Chondrocyte (in vitro differentiated cells): ENCODE data around the gene SUPT4H1. TPM values are rescaled to one million over a fixed set of nuclear protein-coding genes. Genes with fewer than 3 reads are reported as not detected.

Experiments
- DNase-seq: peaks from one replicate; pipeline ENCODE4 v3.0.0; 2021; ENCODE audit warnings: mixed read lengths, low spot score
- H3K27ac Mint-ChIP-seq: one replicate; pipeline ENCODE4 v1.8.0; 2021; ENCODE audit warnings: mild to moderate bottlenecking, moderate library complexity, mixed read lengths; ENCODE audit not compliant: unreplicated experiment
- H3K27me3 Mint-ChIP-seq: 2 replicates; pipeline ENCODE4 v1.8.0; 2021; ENCODE audit warnings: low read depth, mixed read lengths
- H3K36me3 Mint-ChIP-seq: 2 replicates; pipeline ENCODE4 v1.8.0; 2021; ENCODE audit warnings: low read depth, mixed read lengths
- H3K4me1 Mint-ChIP-seq: 2 replicates; pipeline ENCODE4 v1.8.0; 2021; ENCODE audit warnings: low read depth, mild to moderate bottlenecking, mixed read lengths
- H3K4me3 Mint-ChIP-seq: one replicate; pipeline ENCODE4 v1.8.0; 2021; ENCODE audit warnings: mild to moderate bottlenecking, moderate library complexity, mixed read lengths; ENCODE audit not compliant: unreplicated experiment
- H3K9me3 Mint-ChIP-seq: 2 replicates; pipeline ENCODE4 v1.8.0; 2021; ENCODE audit warnings: low read depth, mixed read lengths
- CTCF ChIP-seq: fragments of 200-600 bp; sonication (generic); IDR thresholded peaks from 2 replicates; pipeline ENCODE4 v1.5.0; 2021; ENCODE audit warnings: antibody characterized with exemption, mild to moderate bottlenecking, moderate library complexity
- total RNA-seq: library from RNA; stranded (reverse); gene quantifications from 3 replicates; pipeline ENCODE4 v1.2.1, GENCODE V29; 2021

Gene SUPT4H1
- total RNA-seq, 1 donor from 2014 or later, result 57.4 TPM

GRCh38 chr17:58325976-58326468 lies 26.0 kb downstream of the SUPT4H1 start:
- DNase-seq, result no peak
- Mint-ChIP-seq H3K4me1 (no peaks in the 10 kb centered on the region), H3K4me3 (no peak overlapping the region), H3K9me3 (no peaks in the 10 kb centered on the region), H3K36me3 (no peaks in the 10 kb centered on the region), H3K27ac (no peak overlapping the region), H3K27me3 (peaks cover 10% of the 10 kb centered on the region)
- no peak for TF ChIP-seq CTCF

- H3K27me3 Mint-ChIP-seq, result peaks cover 10% of the 10 kb centered on the region
- no peak for TF ChIP-seq CTCF
- H3K36me3 Mint-ChIP-seq, result no peaks in the 10 kb centered on the region
- H3K4me3 Mint-ChIP-seq, result peak overlapping the region; percentile 23
- H3K27ac Mint-ChIP-seq, result no peak overlapping the region
- no peak for DNase-seq
- no peaks in the 10 kb centered on the region for H3K4me1 Mint-ChIP-seq
- H3K9me3 Mint-ChIP-seq, result no peaks in the 10 kb centered on the region
Measured at GRCh38 chr17:58325289-58325726, 26.7 kb downstream of the SUPT4H1 start.

- Mint-ChIP-seq H3K27me3 (peaks cover 10% of the 10 kb centered on the region), H3K36me3 (no peaks in the 10 kb centered on the region), H3K9me3 (no peaks in the 10 kb centered on the region), H3K4me3 (peak overlapping the region; percentile 23), H3K4me1 (no peaks in the 10 kb centered on the region), H3K27ac (no peak overlapping the region)
- DNase-seq, result no peak
- no peak for TF ChIP-seq CTCF
Measured at GRCh38 chr17:58324409-58325288, 27.4 kb downstream of the SUPT4H1 start.

- no peak overlapping the region for H3K27ac Mint-ChIP-seq
- no peak overlapping the region for H3K4me3 Mint-ChIP-seq
- no peak for TF ChIP-seq CTCF
- H3K27me3 Mint-ChIP-seq, result peaks cover 10% of the 10 kb centered on the region
- H3K4me1 Mint-ChIP-seq, result no peaks in the 10 kb centered on the region
- H3K36me3 Mint-ChIP-seq, result no peaks in the 10 kb centered on the region
- DNase-seq, result no peak
- no peaks in the 10 kb centered on the region for H3K9me3 Mint-ChIP-seq
Measured at GRCh38 chr17:58324056-58324408, 28.0 kb downstream of the SUPT4H1 start.

- Mint-ChIP-seq H3K27ac (no peak overlapping the region), H3K36me3 (no peaks in the 10 kb centered on the region), H3K27me3 (peaks cover 10% of the 10 kb centered on the region), H3K4me1 (no peaks in the 10 kb centered on the region), H3K4me3 (no peak overlapping the region), H3K9me3 (no peaks in the 10 kb centered on the region)
- DNase-seq, result no peak
- no peak for TF ChIP-seq CTCF
Measured at GRCh38 chr17:58323366-58324055, 28.5 kb downstream of the SUPT4H1 start.
